HepG2 (cell line): Measurements from ENCODE around the gene ALDH9A1. TPM values are rescaled to one million over a fixed set of nuclear protein-coding genes. Genes with fewer than 3 reads are reported as not detected.
A peak's percentile ranks its signal among the peaks of the same experiment; 100 is the strongest.

Experiments
- ARID3A ChIP-seq: IDR thresholded peaks from 2 replicates; pipeline ENCODE4 v1.6.1; 2012; ENCODE audit warnings: low read depth, low read length, improper control_type of control experiment
- ARID4A ChIP-seq: sonication (generic); formaldehyde crosslinking; IDR thresholded peaks from 2 replicates; pipeline ENCODE4 v1.5.0; 2020; ENCODE audit warnings: mild to moderate bottlenecking, missing genetic modification reagents, borderline replicate concordance
- ESRRA ChIP-seq: sonication (generic); formaldehyde crosslinking; IDR thresholded peaks from 2 replicates; pipeline ENCODE4 v1.5.1; 2020; ENCODE audit warnings: mild to moderate bottlenecking, low read depth, missing genetic modification reagents
- FOXC1 ChIP-seq: sonication (generic); formaldehyde crosslinking; IDR thresholded peaks from 2 replicates; pipeline ENCODE4 v1.8.0; 2022; ENCODE audit warnings: mild to moderate bottlenecking, missing genetic modification reagents, borderline replicate concordance
- JUN ChIP-seq: sonication (generic); formaldehyde crosslinking; IDR thresholded peaks from 2 replicates; pipeline ENCODE4 v1.4.0; 2020; ENCODE audit warnings: mild to moderate bottlenecking, missing genetic modification reagents
- KLF13 ChIP-seq: sonication (generic); formaldehyde crosslinking; IDR thresholded peaks from 2 replicates; pipeline ENCODE4 v1.4.0; 2020; ENCODE audit warnings: mild to moderate bottlenecking, missing genetic modification reagents
- NFKB2 ChIP-seq: sonication (generic); formaldehyde crosslinking; IDR thresholded peaks from 2 replicates; pipeline ENCODE4 v1.4.0; 2020; ENCODE audit warnings: missing genetic modification reagents, borderline replicate concordance
- SIN3A ChIP-seq: IDR thresholded peaks from 2 replicates; pipeline ENCODE4 v1.6.1; 2011; ENCODE audit warnings: low read depth, mild to moderate bottlenecking, control low read depth, low read length, borderline replicate concordance
- STAT6 ChIP-seq: sonication (generic); formaldehyde crosslinking; IDR thresholded peaks from 2 replicates; pipeline ENCODE4 v1.4.0; 2020; ENCODE audit warnings: missing genetic modification reagents, mild to moderate bottlenecking, borderline replicate concordance
- TCF12 ChIP-seq, 2 experiments: fragments of 450-650 bp in 1 of 2; sonication (generic) in 1 of 2; formaldehyde crosslinking in 1 of 2; IDR thresholded peaks; 2 replicates each; pipeline versions ENCODE4 v1.6.1 to v1.8.0; 2017 to 2022; ENCODE audit warnings: antibody characterized with exemption in 1 of 2, mild to moderate bottlenecking in 1 of 2, missing genetic modification reagents in 1 of 2, moderate library complexity in 1 of 2
- TFE3 ChIP-seq: IDR thresholded peaks from 2 replicates; pipeline ENCODE4 v1.6.1; 2016
- YEATS2 ChIP-seq: sonication (generic); formaldehyde crosslinking; IDR thresholded peaks from 2 replicates; pipeline ENCODE4 v1.4.0; 2020; ENCODE audit warnings: missing genetic modification reagents, borderline replicate concordance
- ZKSCAN1 ChIP-seq: fragments of 150-350 bp; IDR thresholded peaks from 2 replicates; pipeline ENCODE4 v1.6.1; 2014; ENCODE audit warnings: low read length
- ZNF704 ChIP-seq: sonication (generic); formaldehyde crosslinking; IDR thresholded peaks from 2 replicates; pipeline ENCODE4 v1.8.1; 2023; ENCODE audit warnings: mild to moderate bottlenecking, inconsistent platforms, moderate library complexity, missing genetic modification reagents, borderline replicate concordance
- ZSCAN21 ChIP-seq: sonication (generic); formaldehyde crosslinking; IDR thresholded peaks from 2 replicates; pipeline ENCODE4 v1.8.0; 2022; ENCODE audit warnings: mild to moderate bottlenecking, missing genetic modification reagents, moderate library complexity, borderline replicate concordance
- polyA plus RNA-seq, 8 experiments: library from polyadenylated mRNA; depleted of rRNA in 3 of 8; stranded (reverse) in 7 of 8; unstranded in 1 of 8; fragments of >200 nt; fragmentation: Illumina TruSeq in 4 of 8; extraction: Trizol in 4 of 8; gene quantifications; 2 replicates each; pipeline versions ENCODE4 v1.2.1 to v1.2.3, GENCODE V29; 2011 to 2016; ENCODE audit warnings: low read depth in 4 of 8, missing spikeins in 1 of 8, mixed read lengths in 1 of 8; ENCODE audit not compliant: insufficient read depth in 1 of 8
- total RNA-seq, 5 experiments: library from RNA; depleted of rRNA; stranded (reverse); fragments of >200 nt; fragmentation: Illumina TruSeq; extraction: Trizol; gene quantifications; 2 replicates each; pipeline ENCODE4 v1.2.3, GENCODE V29; 2016; ENCODE audit warnings: low read depth in 1 of 5

Gene ALDH9A1
- total and polyA plus RNA-seq, 2 of the 13 experiments (the other 11 are each of a cell fraction or from before 2014, with no cell fraction given) = 27.5 to 38.5 TPM

- TF ChIP-seq STAT6 (CRISPR knock-in tag) (0 out of 2 replicates have a peak, but pooled peaks have one; percentile 62), FOXC1 (CRISPR knock-in tag) (no peak; the same call in none of the 2 replicates), JUN (CRISPR knock-in tag) (peak; percentile 13; the same call in 1 of the 2 replicates), TCF12 (IDR thresholded peaks at IDR 0.05) (no peak), TCF12 (CRISPR knock-in tag; IDR thresholded peaks at IDR 0.05) (no peak), ARID3A (no peak), ESRRA (CRISPR knock-in tag) (no peak), TFE3 (CRISPR knock-in tag) (peak; percentile 48; the same call in 1 of the 2 replicates), ARID4A (CRISPR knock-in tag) (peak; percentile 74; the same call in 1 of the 2 replicates), NFKB2 (CRISPR knock-in tag) (peak; percentile 80; the same call in 1 of the 2 replicates), ZSCAN21 (CRISPR knock-in tag) (no peak; the same call in 1 of the 2 replicates), ZKSCAN1 (no peak), ZNF704 (CRISPR knock-in tag) (no peak; the same call in 1 of the 2 replicates), SIN3A (0 out of 2 replicates have a peak, but pooled peaks have one; percentile 58), YEATS2 (CRISPR knock-in tag) (peak; percentile 79), KLF13 (CRISPR knock-in tag) (no peak)
Measured at GRCh38 chr1:165630629-165631341, 67.6 kb downstream of the ALDH9A1 start, which contains the start of gene MGST3 (continued).
